Right hindlimb (tissue), 1 donor: ENCODE measurements around the gene CPM.

Source experiments
- DNase-seq: peaks from one replicate; pipeline ENCODE4 v3.0.0-alpha.2; 2018

Gene CPM

GRCh38 chr12:68954811-68955210, 21.8 kb upstream of the CPM start:
- no peak for DNase-seq

GRCh38 chr12:68953536-68953935, 20.6 kb upstream of the CPM start:
- DNase-seq, result no peak

- DNase-seq, result no peak
These were observed 18.7 kb upstream of the CPM start for GRCh38 chr12:68951652-68952051.

- DNase-seq, result no peak
These were observed 17.5 kb upstream of the CPM start for GRCh38 chr12:68950511-68950910.

GRCh38 chr12:68945255-68945654, 12.3 kb upstream of the CPM start:
- no peak for DNase-seq

- no peak for DNase-seq
These were observed 11.5 kb upstream of the CPM start for GRCh38 chr12:68944296-68945076.

- no peak for DNase-seq
These were observed 10.9 kb upstream of the CPM start for GRCh38 chr12:68943848-68944247.

GRCh38 chr12:68940731-68941130, 7.8 kb upstream of the CPM start:
- DNase-seq, result no peak

GRCh38 chr12:68939505-68939904, 6.5 kb upstream of the CPM start:
- DNase-seq, result no peak

- no peak for DNase-seq
These were observed 1.4 kb upstream of the CPM start for GRCh38 chr12:68934392-68934791.

- no peak for DNase-seq
These were observed 627 bp downstream of the CPM start for GRCh38 chr12:68932128-68932960.

GRCh38 chr12:68930178-68930577, 2.8 kb downstream of the CPM start:
- no peak for DNase-seq

- DNase-seq, result no peak
These were observed 8.4 kb downstream of the CPM start for GRCh38 chr12:68924546-68924945.

- no peak for DNase-seq
These were observed 13.3 kb downstream of the CPM start for GRCh38 chr12:68919581-68920239.

GRCh38 chr12:68918960-68919359, 14.0 kb downstream of the CPM start:
- DNase-seq, result no peak

GRCh38 chr12:68915055-68915454, 17.9 kb downstream of the CPM start:
- no peak for DNase-seq

GRCh38 chr12:68913682-68914081, 19.3 kb downstream of the CPM start:
- no peak for DNase-seq

GRCh38 chr12:68912916-68913315, 20.1 kb downstream of the CPM start:
- DNase-seq, result no peak

- DNase-seq, result no peak
These were observed 21.7 kb downstream of the CPM start for GRCh38 chr12:68911197-68911718.

- no peak for DNase-seq
These were observed 22.8 kb downstream of the CPM start for GRCh38 chr12:68910128-68910527.

GRCh38 chr12:68908076-68908475, 24.9 kb downstream of the CPM start:
- DNase-seq, result no peak

- no peak for DNase-seq
These were observed 27.2 kb downstream of the CPM start for GRCh38 chr12:68905733-68906132.

- DNase-seq, result no peak
These were observed 28.5 kb downstream of the CPM start for GRCh38 chr12:68904351-68904962.
